GM12891 (cell line): ENCODE measurements around the gene BACE2.

Experiments
- PAX5 ChIP-seq: IDR thresholded peaks from 2 replicates; pipeline ENCODE4 v1.6.1; 2011; ENCODE audit warnings: low read length, moderate library complexity, mild to moderate bottlenecking; ENCODE audit not compliant: insufficient read depth, severe bottlenecking
- POLR2A ChIP-seq: IDR thresholded peaks from 2 replicates; pipeline ENCODE4 v1.6.1; 2011; ENCODE audit warnings: low read depth, low read length, control low read depth
- POLR2AphosphoS5 ChIP-seq: IDR thresholded peaks from 2 replicates; pipeline ENCODE4 v1.6.1; 2011; ENCODE audit warnings: low read depth, low read length, control low read depth
- SPI1 ChIP-seq: IDR thresholded peaks from 2 replicates; pipeline ENCODE4 v1.6.1; 2011; ENCODE audit warnings: low read depth, low read length, control low read depth
- TAF1 ChIP-seq: IDR thresholded peaks from 2 replicates; pipeline ENCODE4 v1.6.1; 2011; ENCODE audit warnings: low read depth, low read length, control low read depth

- TF ChIP-seq SPI1 (no peak), TAF1 (no peak), POLR2A (no peak), POLR2AphosphoS5 (no peak), PAX5 (no peak)
Measured at GRCh38 chr21:41128981-41129380, 39.0 kb upstream of the BACE2 start.
